Mammary epithelial cell (primary cell): ENCODE measurements around the gene GPX6.
"Not testable (repeated sequence)": the region's sequence is repeated elsewhere in the genome, so short reads cannot be mapped to it uniquely, and the experiment has no call there.

Source experiments
- EZH2 ChIP-seq: IDR thresholded peaks from 2 replicates; pipeline ENCODE4 v1.6.1; 2012; ENCODE audit warnings: low read length, inconsistent platforms, borderline replicate concordance
- TF ChIP-seq, protein P1 (sequence below), 2 donors: IDR thresholded peaks in 1 of 2; conservative IDR thresholded peaks in 1 of 2; 2 replicates each; pipeline ENCODE4 v1.5.1; 2011 to 2012; ENCODE audit warnings: inconsistent platforms in 2 of 2, low read length in 2 of 2, mild to moderate bottlenecking in 2 of 2, control low read depth in 1 of 2, low read depth in 1 of 2; ENCODE audit not compliant: insufficient read depth in 1 of 2; ENCODE audit errors: extremely low read depth in 1 of 2

DNA sequence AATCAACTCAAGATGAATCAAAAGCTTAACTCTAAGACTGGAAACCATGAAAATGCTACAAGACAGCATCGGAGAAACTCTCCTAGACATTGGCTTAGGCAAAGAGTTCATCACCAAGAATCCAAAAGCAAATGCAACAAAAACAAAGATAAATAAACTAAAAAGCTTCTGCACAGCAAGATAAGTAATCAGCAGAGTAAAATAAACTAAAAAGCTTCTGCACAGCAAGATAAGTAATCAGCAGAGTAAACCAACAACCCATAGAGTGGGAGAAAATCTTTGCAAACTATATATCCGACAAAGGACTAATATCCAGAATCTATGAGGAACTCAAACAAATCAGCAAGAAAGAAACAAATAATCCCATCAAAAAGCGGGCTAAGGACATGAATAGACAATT, 31.4 kb upstream of the GPX6 start:
- TF ChIP-seq, protein P1, sequence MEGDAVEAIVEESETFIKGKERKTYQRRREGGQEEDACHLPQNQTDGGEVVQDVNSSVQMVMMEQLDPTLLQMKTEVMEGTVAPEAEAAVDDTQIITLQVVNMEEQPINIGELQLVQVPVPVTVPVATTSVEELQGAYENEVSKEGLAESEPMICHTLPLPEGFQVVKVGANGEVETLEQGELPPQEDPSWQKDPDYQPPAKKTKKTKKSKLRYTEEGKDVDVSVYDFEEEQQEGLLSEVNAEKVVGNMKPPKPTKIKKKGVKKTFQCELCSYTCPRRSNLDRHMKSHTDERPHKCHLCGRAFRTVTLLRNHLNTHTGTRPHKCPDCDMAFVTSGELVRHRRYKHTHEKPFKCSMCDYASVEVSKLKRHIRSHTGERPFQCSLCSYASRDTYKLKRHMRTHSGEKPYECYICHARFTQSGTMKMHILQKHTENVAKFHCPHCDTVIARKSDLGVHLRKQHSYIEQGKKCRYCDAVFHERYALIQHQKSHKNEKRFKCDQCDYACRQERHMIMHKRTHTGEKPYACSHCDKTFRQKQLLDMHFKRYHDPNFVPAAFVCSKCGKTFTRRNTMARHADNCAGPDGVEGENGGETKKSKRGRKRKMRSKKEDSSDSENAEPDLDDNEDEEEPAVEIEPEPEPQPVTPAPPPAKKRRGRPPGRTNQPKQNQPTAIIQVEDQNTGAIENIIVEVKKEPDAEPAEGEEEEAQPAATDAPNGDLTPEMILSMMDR (conservative IDR thresholded peaks at IDR 0.05 in 1 of 2, IDR thresholded peaks at IDR 0.05 in 1 of 2; ENCODE audit: extremely low read depth in 1 of 2, insufficient read depth in 1 of 2, low read depth in 1 of 2, low read length in 2 of 2), result not testable (repeated sequence)
- TF ChIP-seq EZH2, result not testable (repeated sequence)
